ENCODE data around the gene CYP4A22. TPM values are rescaled to one million over a fixed set of nuclear protein-coding genes. Genes with fewer than 3 reads are reported as not detected.

CYP4A22 gene
- total and polyA plus RNA-seq, 9 of the 15 experiments (the other 6 are each of a cell fraction or from before 2014, with no cell fraction given): 0.07 TPM; not detected in 8

DNA sequence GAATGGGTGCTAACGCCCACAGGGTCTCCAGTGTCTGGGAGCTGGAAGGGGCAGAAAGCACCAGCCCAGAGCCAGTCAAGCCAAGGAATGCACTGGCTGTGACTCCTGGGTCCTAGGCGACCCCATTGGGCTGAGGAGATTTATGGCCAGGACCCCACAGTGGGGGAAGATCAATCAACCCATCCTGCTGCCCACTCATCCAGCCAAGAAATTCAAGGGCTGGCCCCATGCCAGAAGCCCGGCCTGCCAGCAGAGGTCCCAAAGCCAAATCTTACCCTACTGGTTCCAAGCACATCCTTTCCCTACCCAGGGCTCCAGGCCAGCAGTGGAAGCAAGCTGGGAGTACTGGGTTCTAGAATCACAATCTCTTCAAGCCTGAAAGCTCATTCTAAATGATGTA lies 59.4 kb downstream of the CYP4A22 start:
- ATAC-seq (no peak), FAIRE-seq (no peak), DNase-seq (ENCODE audit: extremely low read depth in 1 of 4, low spot score in 3 of 4) (no peak)
- Histone ChIP-seq H3K4me1 (replicated peaks in 1 of 2; ENCODE audit: control insufficient read depth in 2 of 2, insufficient read depth in 2 of 2, low read length in 2 of 2) (peaks cover 31 to 33% of the 10 kb centered on the region in 2 experiments; a peak in 4 of 5 replicates), H3K79me2 (ENCODE audit: control insufficient read depth, insufficient read depth, low read length) (no peaks in the 10 kb centered on the region), H3K36me3 (ENCODE audit: control insufficient read depth, insufficient read depth, low read length) (no peaks in the 10 kb centered on the region), H3K27me3 (ENCODE audit: control insufficient read depth in 2 of 2, insufficient read depth in 2 of 2, low read length in 2 of 2) (no peaks in the 10 kb centered on the region), H3K27ac (ENCODE audit: extremely low read depth, low read depth, low read length) (no peak overlapping the region), H3K4me2 (ENCODE audit: insufficient read depth, low read length) (no peak overlapping the region), H2AFZ (ENCODE audit: low read depth, low read length) (no peak overlapping the region), H3K9me3 (replicated peaks; ENCODE audit: control insufficient read depth, insufficient read depth, low read depth, low read length) (no peaks in the 10 kb centered on the region), H3K9ac (ENCODE audit: insufficient read depth in 1 of 2, low read depth in 2 of 2, low read length in 2 of 2) (no peak overlapping the region), H4K20me1 (replicated peaks; ENCODE audit: control insufficient read depth, insufficient read depth, low read length) (no peaks in the 10 kb centered on the region), H3K9me1 (ENCODE audit: control insufficient read depth, insufficient read depth, low read length) (no peaks in the 10 kb centered on the region), H3K4me3 (no peak overlapping the region)
- TF ChIP-seq GTF3C2 (IDR thresholded peaks at IDR 0.05; ENCODE audit: borderline replicate concordance, extremely low read depth, insufficient read length) (no peak), NFIC (IDR thresholded peaks at IDR 0.05) (peak; percentile 96), FOXA1 (IDR thresholded peaks at IDR 0.05; ENCODE audit: borderline replicate concordance) (no peak), NFIX (CRISPR knock-in tag; IDR thresholded peaks at IDR 0.05; ENCODE audit: low read depth) (peak; percentile 38; the same call in 1 of the 2 replicates), RAD21 (CRISPR knock-in tag; conservative IDR thresholded peaks at IDR 0.05 in 1 of 2, IDR thresholded peaks at IDR 0.05 in 1 of 2) (peak in 1 of 2 experiments; percentile 35; a peak in 2 of 4 replicates)
- TF ChIP-seq, protein P1, sequence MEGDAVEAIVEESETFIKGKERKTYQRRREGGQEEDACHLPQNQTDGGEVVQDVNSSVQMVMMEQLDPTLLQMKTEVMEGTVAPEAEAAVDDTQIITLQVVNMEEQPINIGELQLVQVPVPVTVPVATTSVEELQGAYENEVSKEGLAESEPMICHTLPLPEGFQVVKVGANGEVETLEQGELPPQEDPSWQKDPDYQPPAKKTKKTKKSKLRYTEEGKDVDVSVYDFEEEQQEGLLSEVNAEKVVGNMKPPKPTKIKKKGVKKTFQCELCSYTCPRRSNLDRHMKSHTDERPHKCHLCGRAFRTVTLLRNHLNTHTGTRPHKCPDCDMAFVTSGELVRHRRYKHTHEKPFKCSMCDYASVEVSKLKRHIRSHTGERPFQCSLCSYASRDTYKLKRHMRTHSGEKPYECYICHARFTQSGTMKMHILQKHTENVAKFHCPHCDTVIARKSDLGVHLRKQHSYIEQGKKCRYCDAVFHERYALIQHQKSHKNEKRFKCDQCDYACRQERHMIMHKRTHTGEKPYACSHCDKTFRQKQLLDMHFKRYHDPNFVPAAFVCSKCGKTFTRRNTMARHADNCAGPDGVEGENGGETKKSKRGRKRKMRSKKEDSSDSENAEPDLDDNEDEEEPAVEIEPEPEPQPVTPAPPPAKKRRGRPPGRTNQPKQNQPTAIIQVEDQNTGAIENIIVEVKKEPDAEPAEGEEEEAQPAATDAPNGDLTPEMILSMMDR (IDR thresholded peaks at IDR 0.05 in 2 of 3, conservative IDR thresholded peaks at IDR 0.05 in 1 of 3; ENCODE audit: insufficient read depth in 2 of 3, low read depth in 1 of 3, low read length in 3 of 3): peak in 1 of 3 experiments; percentile 5; a peak in 2 of 6 replicates
- CTCF ChIA-PET (ENCODE audit: low intra/inter-chr PET ratio): no interaction called here
- no TSS peak for BruUV-seq (replicated peaks)
- POLR2A ChIA-PET: interaction anchor here (1.0 to 5.7 kb wide), 3 partner anchors 15 to 19 kb away, joined by 3 to 65 read pairs (median 4); no protein-coding TSS in a partner anchor
- 53% methylated on average over 3 of the region's 3 CpGs for WGBS (ENCODE audit: insufficient coverage, low coverage, missing lambda C conversion rate)
- intact Hi-C loops (cut with micrococcal nuclease): no loop called here
- in situ Hi-C loops (cut with MboI): no loop called here

All from K562 (cell line).